GM06990 (cell line): Measurements from ENCODE around the gene CLEC3B.

ENCODE experiments used
- DNase-seq: peaks from one replicate; pipeline ENCODE4 v3.0.0-alpha.2; 2011; ENCODE audit not compliant: insufficient read length; ENCODE audit errors: extremely low read depth
- H3K27me3 ChIP-seq: replicated peaks from 2 replicates; pipeline ENCODE4 v1.6.0; 2011; ENCODE audit warnings: low read length; ENCODE audit not compliant: control insufficient read depth, insufficient read depth
- H3K36me3 ChIP-seq: 2 replicates; pipeline ENCODE4 v1.5.1; 2011; ENCODE audit warnings: low read length; ENCODE audit not compliant: control insufficient read depth, insufficient read depth
- H3K4me3 ChIP-seq: replicated peaks from 2 replicates; pipeline ENCODE4 v1.5.1; 2011; ENCODE audit warnings: low read depth, mild to moderate bottlenecking, control low read depth, low read length
- CTCF ChIP-seq: IDR thresholded peaks from 2 replicates; pipeline ENCODE4 v1.5.1; 2011; ENCODE audit warnings: low read length, control low read depth, mild to moderate bottlenecking, inconsistent platforms; ENCODE audit not compliant: insufficient read depth, poor library complexity, severe bottlenecking

The CLEC3B gene

GRCh38 chr3:45012577-45012976 is 13.5 kb upstream of the CLEC3B start:
- TF ChIP-seq CTCF = no peak
- no peak for DNase-seq
- Histone ChIP-seq H3K27me3 (no peaks in the 10 kb centered on the region), H3K4me3 (no peak overlapping the region), H3K36me3 (peaks cover 12% of the 10 kb centered on the region)

- TF ChIP-seq CTCF = no peak
- no peak for DNase-seq
These were observed 9.2 kb upstream of the CLEC3B start for GRCh38 chr3:45016916-45017315.

GRCh38 chr3:45017821-45018220 is 8.3 kb upstream of the CLEC3B start:
- DNase-seq = no peak
- Histone ChIP-seq H3K4me3 (no peak overlapping the region), H3K27me3 (no peaks in the 10 kb centered on the region), H3K36me3 (peaks cover 2% of the 10 kb centered on the region; the same call in 1 of the 2 replicates)
- TF ChIP-seq CTCF = no peak

More at GRCh38 chr3:45016916-45017315, 9.2 kb upstream of the CLEC3B start:
- no peak overlapping the region for H3K4me3 ChIP-seq
- peaks cover 2% of the 10 kb centered on the region; the same call in 1 of the 2 replicates for H3K36me3 ChIP-seq
- H3K27me3 ChIP-seq = no peaks in the 10 kb centered on the region

- Histone ChIP-seq H3K36me3 (peaks cover 2% of the 10 kb centered on the region; the same call in 1 of the 2 replicates), H3K4me3 (no peak overlapping the region), H3K27me3 (no peaks in the 10 kb centered on the region)
- DNase-seq = no peak
- TF ChIP-seq CTCF = no peak
These were observed 5.6 kb upstream of the CLEC3B start for GRCh38 chr3:45020534-45020933.

- no peaks in the 10 kb centered on the region for H3K27me3 ChIP-seq
- no peak for DNase-seq
- H3K4me3 ChIP-seq = no peak overlapping the region
- H3K36me3 ChIP-seq = 0 out of 2 replicates have a peak, but pooled peaks cover 2% of the 10 kb centered on the region
- no peak for TF ChIP-seq CTCF
These were observed 4.4 kb upstream of the CLEC3B start for GRCh38 chr3:45021524-45022297.
